Retina (tissue), 1 donor: ENCODE data around the gene TMIGD3.

Experiments
- DNase-seq: peaks from one replicate; pipeline ENCODE4 v3.0.0-alpha.2; 2016

The TMIGD3 gene

GRCh38 chr1:111507411-111508201 is 4.2 kb upstream of the TMIGD3 start:
- peak; percentile 95 for DNase-seq

GRCh38 chr1:111506561-111506960 is 3.1 kb upstream of the TMIGD3 start:
- DNase-seq: no peak

GRCh38 chr1:111505641-111506119 is 2.2 kb upstream of the TMIGD3 start:
- no peak for DNase-seq

- no peak for DNase-seq
Observed at GRCh38 chr1:111504097-111504496, 664 bp upstream of the TMIGD3 start.

GRCh38 chr1:111501645-111502044 is 1.8 kb downstream of the TMIGD3 start:
- DNase-seq: no peak

- no peak for DNase-seq
Observed at GRCh38 chr1:111499026-111499785, 4.2 kb downstream of the TMIGD3 start.

- no peak for DNase-seq
Observed at GRCh38 chr1:111497592-111497991, 5.8 kb downstream of the TMIGD3 start.

- DNase-seq: no peak
Observed at GRCh38 chr1:111496398-111496797, 7.0 kb downstream of the TMIGD3 start.

- DNase-seq: no peak
Observed at GRCh38 chr1:111491070-111491469, 12.4 kb downstream of the TMIGD3 start.

GRCh38 chr1:111490220-111490619 is 13.2 kb downstream of the TMIGD3 start:
- no peak for DNase-seq

GRCh38 chr1:111489604-111490003 is 13.8 kb downstream of the TMIGD3 start:
- no peak for DNase-seq

GRCh38 chr1:111488669-111489068 is 14.8 kb downstream of the TMIGD3 start:
- no peak for DNase-seq

GRCh38 chr1:111487133-111487532 is 16.3 kb downstream of the TMIGD3 start:
- no peak for DNase-seq

GRCh38 chr1:111486431-111486830 is 17.0 kb downstream of the TMIGD3 start:
- no peak for DNase-seq

GRCh38 chr1:111484391-111485026 is 18.9 kb downstream of the TMIGD3 start:
- no peak for DNase-seq

- DNase-seq: no peak
Observed at GRCh38 chr1:111483876-111484275, 19.6 kb downstream of the TMIGD3 start.

GRCh38 chr1:111483166-111483565 is 20.3 kb downstream of the TMIGD3 start:
- DNase-seq: no peak

- peak; percentile 69 for DNase-seq
Observed at GRCh38 chr1:111481387-111482221, 21.8 kb downstream of the TMIGD3 start.

- DNase-seq: no peak
Observed at GRCh38 chr1:111480674-111481073, 22.8 kb downstream of the TMIGD3 start.

GRCh38 chr1:111476761-111477309 is 26.6 kb downstream of the TMIGD3 start:
- DNase-seq: no peak

- DNase-seq: no peak
Observed at GRCh38 chr1:111476214-111476613, 27.2 kb downstream of the TMIGD3 start.

- no peak for DNase-seq
Observed at GRCh38 chr1:111475701-111476100, 27.7 kb downstream of the TMIGD3 start.
